ENCODE results near the gene RASEF.

RASEF gene

DNA sequence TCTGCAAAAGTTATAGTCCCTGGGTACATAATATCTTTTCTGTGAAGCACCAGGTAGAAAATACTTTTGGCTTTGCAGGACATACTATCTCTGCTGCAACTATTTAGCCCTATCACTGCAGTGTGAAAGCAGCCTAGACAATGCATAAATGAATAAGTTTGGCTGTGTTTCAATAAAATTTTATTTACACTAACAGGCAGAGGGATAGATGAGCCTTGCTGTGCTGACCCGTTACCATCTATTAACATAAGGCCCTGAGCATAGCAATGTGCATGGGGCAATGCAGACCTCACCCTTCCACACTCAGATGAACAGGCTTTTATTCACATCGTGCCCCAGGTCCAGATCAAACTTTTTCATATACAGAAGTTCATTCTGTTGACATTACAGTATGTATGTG, 27.8 kb downstream of the RASEF start:
- FAIRE-seq, result no peak
- no peak for DNase-seq (ENCODE audit: insufficient read length, low spot score)
- TF ChIP-seq, protein P1, sequence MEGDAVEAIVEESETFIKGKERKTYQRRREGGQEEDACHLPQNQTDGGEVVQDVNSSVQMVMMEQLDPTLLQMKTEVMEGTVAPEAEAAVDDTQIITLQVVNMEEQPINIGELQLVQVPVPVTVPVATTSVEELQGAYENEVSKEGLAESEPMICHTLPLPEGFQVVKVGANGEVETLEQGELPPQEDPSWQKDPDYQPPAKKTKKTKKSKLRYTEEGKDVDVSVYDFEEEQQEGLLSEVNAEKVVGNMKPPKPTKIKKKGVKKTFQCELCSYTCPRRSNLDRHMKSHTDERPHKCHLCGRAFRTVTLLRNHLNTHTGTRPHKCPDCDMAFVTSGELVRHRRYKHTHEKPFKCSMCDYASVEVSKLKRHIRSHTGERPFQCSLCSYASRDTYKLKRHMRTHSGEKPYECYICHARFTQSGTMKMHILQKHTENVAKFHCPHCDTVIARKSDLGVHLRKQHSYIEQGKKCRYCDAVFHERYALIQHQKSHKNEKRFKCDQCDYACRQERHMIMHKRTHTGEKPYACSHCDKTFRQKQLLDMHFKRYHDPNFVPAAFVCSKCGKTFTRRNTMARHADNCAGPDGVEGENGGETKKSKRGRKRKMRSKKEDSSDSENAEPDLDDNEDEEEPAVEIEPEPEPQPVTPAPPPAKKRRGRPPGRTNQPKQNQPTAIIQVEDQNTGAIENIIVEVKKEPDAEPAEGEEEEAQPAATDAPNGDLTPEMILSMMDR (IDR thresholded peaks at IDR 0.05; ENCODE audit: insufficient read depth, missing control alignments), result no peak

DNA sequence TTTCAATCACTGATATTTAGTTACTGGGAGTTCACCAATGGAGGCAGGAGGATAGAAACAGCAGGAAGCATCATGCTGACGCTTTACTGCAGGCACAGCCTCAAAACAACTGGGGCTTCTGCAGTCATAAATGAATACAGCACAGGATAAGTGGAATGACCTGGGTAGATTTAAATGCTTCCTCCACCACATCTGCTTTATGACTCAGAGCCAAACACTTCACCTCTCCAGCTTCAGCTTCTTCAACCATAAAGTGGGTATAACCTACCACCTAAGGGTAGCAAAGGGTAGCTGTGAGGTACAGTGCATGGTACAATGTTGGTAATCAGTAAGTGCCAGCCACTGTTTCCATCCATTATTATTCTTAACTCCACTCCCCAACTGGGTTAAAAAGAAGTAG, 28.4 kb downstream of the RASEF start:
- DNase-seq (ENCODE audit: insufficient read length, low spot score) (no peak), FAIRE-seq (no peak)
- TF ChIP-seq, protein P1 (IDR thresholded peaks at IDR 0.05; ENCODE audit: insufficient read depth, missing control alignments), result no peak

DNA sequence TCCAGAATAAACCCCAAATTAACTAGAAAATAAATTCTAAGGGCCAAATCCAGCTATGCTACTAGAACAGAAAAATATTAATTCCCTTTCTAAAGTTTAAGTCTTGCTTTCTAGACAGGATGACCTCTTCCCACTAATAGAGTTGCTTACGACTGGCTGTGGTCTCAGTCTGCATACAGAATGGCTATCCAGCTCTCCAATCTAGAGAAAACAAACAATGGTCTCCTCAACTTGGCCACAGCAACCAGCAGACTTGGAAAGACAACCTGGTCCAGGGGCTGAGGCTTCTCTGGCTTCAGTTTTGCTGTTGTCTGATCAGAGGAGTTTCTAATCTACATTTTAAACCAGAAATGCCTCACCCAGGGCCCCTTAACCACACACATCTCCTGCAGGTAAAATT, 28.9 kb downstream of the RASEF start:
- FAIRE-seq (no peak), DNase-seq (ENCODE audit: insufficient read length, low spot score) (no peak)
- TF ChIP-seq, protein P1 (IDR thresholded peaks at IDR 0.05; ENCODE audit: insufficient read depth, missing control alignments), result no peak

DNA sequence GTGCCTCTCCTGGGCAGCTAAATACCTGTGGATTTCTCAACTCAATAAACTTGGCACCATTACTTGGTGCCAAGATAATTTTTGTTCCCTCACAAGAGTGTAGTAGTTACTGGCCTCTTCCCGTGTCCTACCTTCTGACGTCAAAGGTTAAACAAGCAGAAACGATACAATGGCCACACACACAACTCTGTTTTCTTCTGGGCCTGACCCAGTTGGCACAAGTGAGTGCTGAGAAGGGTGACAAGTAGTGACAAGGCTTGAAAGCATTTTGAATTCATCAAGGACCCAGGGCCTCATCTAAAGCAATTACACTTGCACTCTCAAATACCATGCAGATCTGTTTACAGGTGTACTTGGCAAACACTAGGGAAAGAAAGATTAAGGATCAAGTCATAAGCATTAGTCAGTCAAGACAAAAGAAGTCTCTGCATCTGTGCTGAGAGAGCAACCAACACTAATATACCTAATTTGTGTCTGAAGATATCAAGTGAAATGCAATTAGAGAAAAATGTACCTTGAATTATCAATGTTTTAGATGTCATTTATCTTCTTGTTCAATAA, 30.8 kb downstream of the RASEF start:
- no peak for FAIRE-seq
- DNase-seq (ENCODE audit: insufficient read length, low spot score), result no peak
- TF ChIP-seq, protein P1 (IDR thresholded peaks at IDR 0.05; ENCODE audit: insufficient read depth, missing control alignments), result no peak

DNA sequence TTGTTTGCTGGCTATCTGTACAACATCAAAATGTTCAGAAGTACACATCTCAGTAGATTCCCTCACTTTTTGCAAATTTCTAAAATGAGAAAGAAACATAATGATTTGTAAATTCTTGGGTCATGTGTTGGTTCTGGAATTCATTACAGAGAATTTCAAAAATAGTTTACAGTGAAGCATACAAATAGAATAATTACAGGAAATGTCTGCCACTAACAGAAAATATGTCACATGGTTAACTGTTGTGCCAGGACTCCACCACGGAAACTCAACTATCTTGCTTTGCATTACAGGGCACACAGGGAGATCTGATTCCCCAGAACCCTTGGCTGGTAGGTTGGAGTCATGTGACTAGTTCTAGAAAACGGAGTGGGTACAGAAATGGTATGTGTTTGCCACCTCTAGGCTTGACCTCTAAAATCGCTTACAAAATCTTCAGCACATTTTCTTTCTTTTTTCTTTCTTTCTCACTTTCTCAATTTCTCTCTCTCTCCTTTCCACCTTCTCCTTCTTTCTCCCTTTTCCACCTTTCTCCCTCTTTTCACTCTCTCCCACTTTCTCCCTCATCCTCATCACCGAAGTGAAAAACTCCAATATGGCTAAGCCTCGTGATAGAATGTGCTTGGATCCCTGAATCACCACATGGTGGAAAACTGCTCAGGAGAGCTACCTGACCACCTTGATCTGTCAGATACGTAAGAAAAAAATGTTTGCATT, 32.4 kb downstream of the RASEF start:
- DNase-seq (ENCODE audit: insufficient read length, low spot score) (no peak), FAIRE-seq (no peak)
- TF ChIP-seq, protein P1 (IDR thresholded peaks at IDR 0.05; ENCODE audit: insufficient read depth, missing control alignments), result no peak

DNA sequence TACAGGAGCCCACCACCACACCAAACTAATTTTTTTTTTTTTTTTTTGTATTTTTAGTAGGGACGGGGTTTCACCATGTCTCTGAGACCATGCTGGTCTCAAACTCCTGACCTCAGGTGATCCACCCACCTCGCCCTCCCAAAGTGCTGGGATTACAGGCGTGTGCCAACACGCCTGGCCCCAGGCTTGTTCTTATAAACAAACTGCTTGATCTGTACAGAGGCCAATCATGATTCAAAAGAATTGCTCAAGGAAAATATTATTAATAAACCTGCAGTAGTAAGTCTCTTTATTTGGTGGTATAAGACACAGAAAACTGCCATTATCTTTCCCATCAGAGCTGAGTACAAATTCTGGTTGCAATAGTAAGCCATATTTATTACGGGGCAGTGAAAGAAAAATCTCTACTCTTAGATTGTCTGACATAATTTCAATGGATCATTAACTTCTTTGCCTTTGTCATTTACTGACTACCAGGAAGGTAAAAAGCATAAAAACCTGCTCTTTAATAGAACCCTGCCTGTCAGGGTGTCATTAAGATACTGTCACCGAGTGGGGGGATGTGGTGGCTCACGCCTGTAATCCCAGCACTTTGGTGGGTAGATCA, 33.3 kb downstream of the RASEF start:
- TF ChIP-seq, protein P1 (IDR thresholded peaks at IDR 0.05; ENCODE audit: insufficient read depth, missing control alignments), result no peak
- no peak for DNase-seq (ENCODE audit: insufficient read length, low spot score)
- FAIRE-seq, result no peak

Measured in D721Med (cell line).